T-cell (primary cell): ENCODE measurements around the gene OR52E5. TPM values are rescaled to one million over a fixed set of nuclear protein-coding genes. Genes with fewer than 3 reads are reported as not detected.

ENCODE experiments used
- ATAC-seq, 4 experiments: fragments of 200-7000 bp in 3 of 4; fragments of 150-1000 bp in 1 of 4; cut with Tn5 transposase; replicated peaks in 1 of 4; 1 replicate in 3 of 4; 2 replicates in 1 of 4; pipeline ENCODE4 v1.10.0; 2021; ENCODE audit warnings: moderate library complexity in 3 of 4, mild to moderate bottlenecking in 2 of 4, moderate number of reproducible peaks in 1 of 4
- CTCF ChIA-PET, 2 donors: fragments of 300-600 bp; sonication (Branson Sonifier 250); formaldehyde crosslinking; loops; one replicate each; lab custom pipeline; 2022; ENCODE audit warnings: antibody characterized with exemption in 2 of 2; lab: Charles Lee
- POLR2A ChIA-PET, 2 donors: fragments of 300-600 bp; sonication (Branson Sonifier 250); formaldehyde crosslinking; loops; one replicate each; lab custom pipeline; 2022; ENCODE audit warnings: antibody characterized with exemption in 2 of 2; lab: Charles Lee
- DNase-seq, 35 experiments: peaks; one replicate each; pipeline versions ENCODE4 v3.0.0 to v3.0.0-alpha.2; 2013 to 2023
- H3K27ac ChIP-seq: one replicate; pipeline ENCODE4 v1.5.1; 2013; ENCODE audit warnings: low read length
- H3K27me3 ChIP-seq, 2 experiments: replicated peaks in 1 of 2; 1 replicate in 1 of 2; 2 replicates in 1 of 2; pipeline versions ENCODE4 v1.6.1 to v1.7.0; 2013; ENCODE audit warnings: low read length in 1 of 2, mixed read lengths in 1 of 2; ENCODE audit not compliant: control insufficient read depth in 2 of 2, insufficient read depth in 2 of 2; ENCODE audit errors: extremely low read depth in 1 of 2
- H3K36me3 ChIP-seq, 2 donors: 1 replicate in 1 of 2; 2 replicates in 1 of 2; pipeline versions ENCODE4 v1.6.1 to v1.7.0; 2013; ENCODE audit warnings: low read length in 1 of 2; ENCODE audit not compliant: control insufficient read depth in 2 of 2, insufficient read depth in 1 of 2; ENCODE audit errors: extremely low read depth in 1 of 2
- H3K4me1 ChIP-seq, 2 experiments: 1 replicate in 1 of 2; 2 replicates in 1 of 2; pipeline versions ENCODE4 v1.6.1 to v1.7.0; 2013; ENCODE audit warnings: low read length in 2 of 2, mixed read lengths in 1 of 2; ENCODE audit not compliant: insufficient read depth in 2 of 2, control insufficient read depth in 1 of 2; ENCODE audit errors: extremely low read depth in 1 of 2
- H3K4me3 ChIP-seq, 2 donors: 1 replicate in 1 of 2; 2 replicates in 1 of 2; pipeline versions ENCODE4 v1.5.1 to v1.7.0; 2013; ENCODE audit warnings: mild to moderate bottlenecking in 2 of 2, low read length in 1 of 2, moderate library complexity in 1 of 2; ENCODE audit not compliant: control insufficient read depth in 1 of 2; ENCODE audit errors: extremely low read depth in 1 of 2
- H3K9me3 ChIP-seq: 2 replicates; pipeline ENCODE4 v1.7.0; 2013
- H3K27ac Mint-ChIP-seq, 2 donors: one replicate each; pipeline ENCODE4 v1.8.0; 2020 to 2021; ENCODE audit warnings: mild to moderate bottlenecking in 2 of 2, mixed read lengths in 2 of 2
- H3K27me3 Mint-ChIP-seq, 2 donors: one replicate each; pipeline ENCODE4 v1.8.0; 2021 to 2022; ENCODE audit warnings: mixed read lengths in 2 of 2
- H3K36me3 Mint-ChIP-seq: one replicate; pipeline ENCODE4 v1.8.0; 2021; ENCODE audit warnings: mixed read lengths
- H3K4me1 Mint-ChIP-seq, 3 donors: one replicate each; pipeline ENCODE4 v1.8.0; 2020 to 2022; ENCODE audit warnings: mixed read lengths in 3 of 3, mild to moderate bottlenecking in 1 of 3
- H3K4me3 Mint-ChIP-seq, 3 donors: one replicate each; pipeline ENCODE4 v1.8.0; 2020 to 2022; ENCODE audit warnings: mild to moderate bottlenecking in 3 of 3, mixed read lengths in 3 of 3, moderate library complexity in 3 of 3
- H3K9me3 Mint-ChIP-seq, 3 donors: one replicate each; pipeline ENCODE4 v1.8.0; 2020 to 2022; ENCODE audit warnings: mixed read lengths in 3 of 3
- WGBS: methylation state at CpG from one replicate; pipeline ENCODE4 v1.1.5; 2013; ENCODE audit warnings: missing lambda C conversion rate; ENCODE audit not compliant: insufficient coverage; 5-methylcytosine and 5-hydroxymethylcytosine counted together
- total RNA-seq, 35 experiments: library from RNA in 6 of 35; stranded (reverse) in 6 of 35; fragments of 120-200 nt in 1 of 35; gene quantifications; one replicate each; pipeline versions ENCODE4 v1.2.1 to v1.2.4 and lab custom pipeline; 2013 to 2026

Gene OR52E5
- total RNA-seq, 5 donors from 2014 or later (not counting 1 experiment from before 2014, with no cell fraction given): not detected

DNA sequence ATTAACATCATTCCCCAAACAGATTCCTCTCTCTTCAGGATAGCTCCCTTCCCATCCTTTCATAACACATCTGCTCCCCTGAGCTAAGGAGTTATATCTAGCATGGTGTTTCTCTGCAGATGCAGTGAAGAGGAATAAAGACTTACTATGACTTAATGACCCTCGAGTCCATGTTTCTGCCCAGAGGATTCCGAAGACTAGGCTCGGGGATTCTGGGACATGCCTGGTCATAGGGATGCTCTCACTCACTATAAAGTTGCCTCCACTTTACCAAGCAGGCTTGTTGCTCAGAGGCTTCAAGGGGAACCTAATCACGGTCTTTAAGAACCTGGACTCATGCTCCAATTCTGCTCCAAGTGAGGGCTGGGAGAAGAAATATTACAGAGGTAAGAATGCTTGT lies 12.7 kb upstream of the OR52E5 start, which contains the start of gene OR52E4:
Gene OR52E4 (plus strand): TSS at position 301 of the 400 bp plus-strand sequence. CDS start 3,664 bp downstream, outside the sequence.
- Mint-ChIP-seq H3K4me1 (no peaks in the 10 kb centered on the region), H3K4me3 (no peak within 1 kb of the TSS), H3K36me3 (no peaks in the 10 kb centered on the region), H3K27me3 (peaks cover 0 to 4% of the 10 kb centered on the region in 2 donors), H3K9me3 (no peaks in the 10 kb centered on the region), H3K27ac (no peak within 1 kb of the TSS)
- DNase-seq (no peak), ATAC-seq (no peak)
- CTCF ChIA-PET: no interaction called here
- Histone ChIP-seq H3K36me3 (no peaks in the 10 kb centered on the region), H3K27ac (no peak within 1 kb of the TSS), H3K4me1 (no peaks in the 10 kb centered on the region), H3K9me3 (no peaks in the 10 kb centered on the region), H3K4me3 (no peak within 1 kb of the TSS), H3K27me3 (peaks cover 0 to 2% of the 10 kb centered on the region in 2 experiments)
- WGBS: 83% methylated on average over 1 of the region's 4 CpGs
- POLR2A ChIA-PET: no interaction called here

DNA sequence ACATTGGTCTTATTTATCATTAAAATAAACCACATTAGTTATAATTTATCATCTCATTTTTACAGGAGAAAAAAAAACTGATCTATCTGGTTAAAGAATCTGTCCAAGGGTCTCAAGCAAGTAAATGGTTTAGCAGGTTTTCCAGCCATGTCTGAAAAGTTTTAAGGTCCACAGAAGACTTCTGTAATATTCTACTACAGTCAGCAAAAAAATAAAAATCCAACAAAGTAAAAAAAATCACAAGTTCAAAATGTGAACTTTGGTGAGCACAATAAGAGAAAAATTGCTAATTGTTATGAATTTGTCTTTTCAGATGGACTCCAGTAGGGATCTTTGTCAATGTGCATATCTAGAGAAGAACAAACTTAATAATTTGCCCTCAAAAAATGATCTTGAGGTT lies 11.3 kb upstream of the OR52E5 start:
- Mint-ChIP-seq H3K4me3 (no peak overlapping the region), H3K27ac (no peak overlapping the region), H3K4me1 (no peaks in the 10 kb centered on the region), H3K27me3 (peaks cover 3 to 8% of the 10 kb centered on the region in 2 donors), H3K9me3 (no peaks in the 10 kb centered on the region), H3K36me3 (no peaks in the 10 kb centered on the region)
- ChIA-PET CTCF (no interaction called here), POLR2A (no interaction called here)
- Histone ChIP-seq H3K9me3 (no peaks in the 10 kb centered on the region), H3K4me3 (no peak overlapping the region), H3K36me3 (no peaks in the 10 kb centered on the region), H3K27me3 (peaks cover 0 to 2% of the 10 kb centered on the region in 2 experiments), H3K4me1 (no peaks in the 10 kb centered on the region), H3K27ac (no peak overlapping the region)
- DNase-seq: no peak
- ATAC-seq: no peak

DNA sequence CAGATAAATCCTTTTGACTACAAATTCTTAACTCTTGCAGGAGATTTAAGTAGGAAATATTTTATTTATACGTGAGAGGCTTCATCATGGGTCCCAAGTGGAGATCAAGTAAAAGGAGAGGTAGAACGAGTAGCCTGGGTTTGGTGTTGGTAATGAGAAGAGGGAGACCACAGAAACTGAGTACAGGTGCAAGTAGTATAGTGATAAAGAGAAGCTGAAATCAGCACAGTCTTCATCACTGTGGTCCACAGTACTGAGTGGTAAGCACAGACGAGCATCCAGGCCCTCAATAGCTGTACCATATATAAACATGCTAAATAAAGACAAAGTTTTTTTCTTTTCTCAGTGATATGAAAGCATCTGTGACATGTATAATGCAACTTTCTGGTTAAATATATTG lies 5.8 kb upstream of the OR52E5 start:
- CTCF ChIA-PET: interaction anchor here (0.5 to 0.6 kb wide), 4 partner anchors 8 to 956 kb away, joined by 3 to 7 read pairs (median 3); no protein-coding TSS in a partner anchor
- WGBS: no CpG with 5 or more reads among the region's 3 CpGs
- peaks cover 7 to 12% of the 10 kb centered on the region in 2 donors for H3K27me3 Mint-ChIP-seq

DNA sequence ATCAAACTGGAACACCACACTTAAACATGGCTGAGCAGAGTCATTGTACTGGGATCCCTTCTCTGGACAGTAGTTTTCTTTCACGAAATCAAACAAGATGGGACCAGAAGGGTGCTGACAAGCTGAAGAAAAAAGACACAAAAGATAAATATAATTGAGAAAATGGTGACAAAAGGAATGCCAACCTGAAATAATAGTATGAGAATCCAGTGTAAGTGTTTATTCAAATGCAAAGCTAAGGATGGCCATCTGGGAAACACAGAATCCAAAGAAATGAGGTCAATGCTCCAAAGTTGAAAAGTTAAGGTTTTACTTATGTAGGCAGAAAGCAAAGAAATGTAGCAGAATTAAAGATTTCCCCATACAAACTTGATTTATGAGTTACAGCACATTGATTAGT lies 5.3 kb upstream of the OR52E5 start:
- no peaks in the 10 kb centered on the region for H3K27me3 ChIP-seq
- H3K27ac ChIP-seq: no peak overlapping the region
- H3K36me3 ChIP-seq: no peaks in the 10 kb centered on the region
- no peak overlapping the region for H3K4me3 ChIP-seq
- Mint-ChIP-seq H3K9me3 (no peaks in the 10 kb centered on the region), H3K36me3 (no peaks in the 10 kb centered on the region), H3K4me3 (no peak overlapping the region), H3K27me3 (peaks cover 7 to 12% of the 10 kb centered on the region in 2 donors), H3K4me1 (no peaks in the 10 kb centered on the region), H3K27ac (no peak overlapping the region)
- H3K4me1 ChIP-seq: no peaks in the 10 kb centered on the region
- ATAC-seq (no peak), DNase-seq (no peak)
- ChIA-PET POLR2A (interaction anchor here in 1 of 2 donors (0.6 kb wide), 1 partner anchor 977 kb away, joined by 4 read pairs; no protein-coding TSS in a partner anchor), CTCF (interaction anchor here (0.6 kb wide), 3 partner anchors 8 to 955 kb away, joined by 3 to 7 read pairs (median 3); no protein-coding TSS in a partner anchor)
- no peaks in the 10 kb centered on the region for H3K9me3 ChIP-seq
- WGBS: no CpG with 5 or more reads among the region's 1 CpG

More for the DNA sequence above, 5.8 kb upstream of the OR52E5 start:
- no peaks in the 10 kb centered on the region for H3K9me3 Mint-ChIP-seq
- no peak overlapping the region for H3K4me3 ChIP-seq
- no peaks in the 10 kb centered on the region for H3K27me3 ChIP-seq
- H3K27ac Mint-ChIP-seq: no peak overlapping the region
- no peak for DNase-seq
- no peaks in the 10 kb centered on the region for H3K4me1 ChIP-seq
- H3K9me3 ChIP-seq: no peaks in the 10 kb centered on the region
- no peak overlapping the region for H3K4me3 Mint-ChIP-seq
- H3K36me3 Mint-ChIP-seq: no peaks in the 10 kb centered on the region
- POLR2A ChIA-PET: interaction anchor here in 1 of 2 donors (0.6 kb wide), 1 partner anchor 977 kb away, joined by 4 read pairs; no protein-coding TSS in a partner anchor
- no peak overlapping the region for H3K27ac ChIP-seq
- no peaks in the 10 kb centered on the region for H3K4me1 Mint-ChIP-seq
- no peak for ATAC-seq
- no peaks in the 10 kb centered on the region for H3K36me3 ChIP-seq

DNA sequence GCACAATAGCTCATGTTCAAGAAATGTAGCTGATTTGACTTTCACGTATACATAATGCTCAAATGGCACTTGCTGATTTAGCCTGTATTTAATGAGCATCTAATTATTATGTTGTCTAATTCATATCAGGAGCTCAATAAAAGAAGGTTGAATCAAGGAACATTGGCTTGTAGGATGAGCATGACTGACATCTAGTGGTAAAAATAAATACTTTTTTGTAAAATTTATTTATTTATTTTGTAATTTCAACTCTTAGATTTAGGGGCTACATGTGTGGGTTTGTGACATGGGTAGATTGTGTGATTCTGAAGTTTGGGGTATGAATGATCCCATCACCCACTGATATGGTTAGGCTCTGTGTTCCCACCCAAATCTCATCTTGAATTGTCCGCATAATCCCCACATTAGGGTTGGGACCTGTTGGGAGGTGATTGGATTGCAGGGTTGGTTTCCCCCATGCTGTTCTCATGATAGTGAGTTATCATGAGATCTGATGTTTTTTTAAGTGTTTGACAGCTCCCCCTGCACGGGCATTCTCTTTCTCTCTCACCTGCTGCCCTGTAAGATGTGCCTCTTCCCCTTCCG lies 1.7 kb upstream of the OR52E5 start:
- ATAC-seq (no peak), DNase-seq (peak in 1 of 35 experiments; percentile 12)
- Histone ChIP-seq H3K9me3 (no peaks in the 10 kb centered on the region), H3K4me1 (no peaks in the 10 kb centered on the region), H3K4me3 (no peak overlapping the region), H3K36me3 (no peaks in the 10 kb centered on the region), H3K27ac (no peak overlapping the region), H3K27me3 (peaks cover 0 to 2% of the 10 kb centered on the region in 2 experiments)
- H3K27me3 Mint-ChIP-seq: peaks cover 11 to 12% of the 10 kb centered on the region in 2 donors
- H3K4me1 Mint-ChIP-seq: no peaks in the 10 kb centered on the region
- CTCF ChIA-PET: interaction anchor here in 1 of 2 donors (0.6 to 1.4 kb wide), 7 partner anchors 207 to 1254 kb away, joined by 3 to 13 read pairs (median 4); partner anchors contain the start of genes OR51D1 and TRIM5
- H3K27ac Mint-ChIP-seq: no peak overlapping the region
- WGBS: 100% methylated on average over 1 of the region's 4 CpGs
- no peaks in the 10 kb centered on the region for H3K36me3 Mint-ChIP-seq
- H3K4me3 Mint-ChIP-seq: no peak overlapping the region
- POLR2A ChIA-PET: no interaction called here
- no peaks in the 10 kb centered on the region for H3K9me3 Mint-ChIP-seq

DNA sequence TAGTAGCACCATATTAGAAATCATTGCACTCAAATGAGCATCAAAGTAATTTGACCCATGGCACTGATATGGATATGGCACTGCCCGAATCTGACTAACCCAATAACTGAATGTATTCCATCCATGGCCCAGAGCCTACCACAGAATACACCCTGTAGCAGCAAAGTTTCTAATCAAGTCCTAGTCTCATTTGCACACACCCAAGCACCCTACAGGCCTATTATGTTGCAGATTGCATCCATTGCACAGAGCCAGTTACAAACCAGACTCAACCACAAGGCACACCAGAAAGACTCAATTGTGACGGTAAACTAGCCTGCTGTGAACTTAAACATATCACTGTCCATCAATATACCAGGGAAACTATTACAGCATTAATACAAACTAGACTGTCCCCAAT lies 6.5 kb downstream of the OR52E5 start:
- H3K27ac ChIP-seq: no peak overlapping the region
- ChIA-PET POLR2A (no interaction called here), CTCF (no interaction called here)
- Mint-ChIP-seq H3K27me3 (peaks cover 3 to 5% of the 10 kb centered on the region in 2 donors), H3K27ac (no peak overlapping the region), H3K9me3 (no peaks in the 10 kb centered on the region), H3K4me3 (no peak overlapping the region), H3K4me1 (no peaks in the 10 kb centered on the region), H3K36me3 (no peaks in the 10 kb centered on the region)
- no peak for DNase-seq
- no peak overlapping the region for H3K4me3 ChIP-seq
- ATAC-seq: no peak
- 63% methylated on average over 1 of the region's 2 CpGs for WGBS
- H3K9me3 ChIP-seq: no peaks in the 10 kb centered on the region
- no peaks in the 10 kb centered on the region for H3K36me3 ChIP-seq
- H3K27me3 ChIP-seq: peaks cover 0 to 2% of the 10 kb centered on the region in 2 experiments
- no peaks in the 10 kb centered on the region for H3K4me1 ChIP-seq
